ENCODE data around the gene RHOB.
"Not testable (repeated sequence)": the region's sequence is repeated elsewhere in the genome, so short reads cannot be mapped to it uniquely, and the experiment has no call there.

Gene RHOB

DNA sequence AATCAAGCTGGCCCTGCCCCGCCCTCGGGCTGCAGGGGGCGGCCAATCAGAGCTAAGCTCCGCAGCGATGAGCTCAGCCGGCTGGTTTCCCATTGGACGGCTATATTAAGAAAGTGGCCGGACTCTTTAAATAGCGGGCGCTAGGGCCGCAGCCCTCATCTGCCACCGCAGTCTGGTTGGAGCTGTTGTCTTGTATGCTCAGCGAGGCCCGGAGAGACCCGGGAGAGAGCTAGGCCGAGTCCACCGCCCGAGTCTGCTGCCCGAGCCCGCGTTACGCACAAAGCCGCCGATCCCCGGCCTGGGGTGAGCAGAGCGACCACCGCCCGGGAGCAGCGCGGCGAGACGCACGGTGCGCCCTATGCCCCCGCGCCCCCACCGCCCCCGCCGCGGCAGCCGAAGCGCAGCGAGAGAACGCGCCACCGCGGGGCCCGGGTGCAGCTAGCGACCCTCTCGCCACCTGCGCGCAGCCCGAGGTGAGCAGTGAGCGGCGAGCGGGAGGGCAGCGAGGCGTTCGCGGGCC, at the start of gene RHOB:
RHOB (plus strand) TSS at position 158 of the 520 bp plus-strand sequence. CDS start 392 bp downstream, outside the sequence.
- DNase-seq (ENCODE audit: low spot score) = peak; percentile 95

DNA sequence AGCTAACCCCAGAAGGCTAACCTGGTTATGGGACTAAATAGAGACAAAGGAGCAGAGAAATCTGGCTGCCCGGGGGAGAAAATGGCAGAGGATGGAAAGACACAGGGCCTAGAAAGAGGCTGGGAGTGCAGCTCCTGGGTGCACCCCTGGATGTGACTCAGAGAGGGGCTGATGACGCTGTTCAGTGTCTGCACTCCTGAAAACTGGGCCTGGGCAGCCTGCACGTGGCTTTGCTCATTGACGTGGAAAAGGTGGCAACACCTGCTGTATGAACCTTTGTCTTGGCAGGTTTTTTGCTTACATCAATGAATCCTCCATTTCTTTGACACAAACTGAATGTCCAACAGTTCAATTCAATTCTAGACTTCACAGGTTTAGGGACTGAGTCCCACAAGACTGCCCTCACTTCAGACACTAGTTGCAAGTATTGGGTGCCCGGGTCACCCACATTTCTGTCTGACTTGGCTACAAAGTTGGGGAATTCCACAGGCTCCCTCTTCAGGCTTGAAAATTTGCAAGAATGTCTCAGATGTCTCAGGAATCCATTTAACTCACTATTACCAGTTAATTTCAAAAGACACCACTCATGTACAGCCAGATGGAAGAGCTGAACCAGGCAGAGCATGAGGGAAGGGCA, 48.9 kb upstream of the RHOB start:
- DNase-seq (ENCODE audit: low spot score) = no peak

DNA sequence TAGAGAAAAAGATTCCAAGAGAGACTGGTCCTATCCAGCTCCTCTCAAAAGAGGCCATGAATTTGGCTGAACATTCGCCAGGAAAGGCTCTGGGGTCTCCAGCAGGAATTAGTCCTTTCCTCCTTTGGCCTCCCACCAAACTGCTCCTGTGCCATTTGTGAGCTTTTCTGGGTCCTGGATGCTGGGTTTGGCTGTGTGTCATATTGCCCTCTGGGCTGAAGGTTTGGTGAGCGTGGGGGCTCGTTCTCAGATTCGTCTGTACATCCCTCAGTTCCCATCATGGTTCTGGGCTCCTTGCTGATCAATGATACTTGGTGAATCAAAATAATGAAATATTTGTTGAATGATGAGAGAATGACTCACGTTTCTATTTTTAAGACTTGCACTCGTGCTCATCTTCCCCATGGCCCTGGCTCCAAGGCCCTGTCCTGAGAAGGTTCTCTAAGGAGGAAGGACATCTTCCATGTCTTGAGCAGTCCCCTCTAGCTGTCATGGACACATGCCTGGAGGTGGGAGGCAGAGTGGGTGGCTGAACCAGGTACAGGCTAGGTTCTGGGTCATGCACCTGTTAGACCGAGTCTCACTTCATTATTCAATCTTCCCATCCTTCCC, 47.8 kb upstream of the RHOB start:
- DNase-seq (ENCODE audit: low spot score) = no peak

DNA sequence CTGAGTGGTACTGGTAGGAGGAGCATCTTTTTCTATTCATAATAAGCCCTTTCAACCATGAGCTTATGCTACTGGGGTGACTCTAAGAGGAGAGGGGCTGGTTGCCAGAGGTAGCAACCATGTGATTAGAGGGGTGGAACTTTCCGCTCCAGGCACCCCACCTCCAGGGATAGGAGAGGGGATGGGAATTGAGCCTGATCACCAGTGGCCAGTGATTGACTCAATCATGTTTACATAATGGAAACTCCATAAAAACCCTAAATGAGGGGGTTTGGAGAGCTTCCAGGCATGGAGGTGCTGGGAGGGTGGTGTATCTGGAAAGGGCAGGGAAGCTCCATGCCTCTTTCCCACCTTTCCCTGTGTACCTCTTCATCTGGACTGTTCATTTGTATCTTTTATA, 46.6 kb upstream of the RHOB start:
- no peak for DNase-seq (ENCODE audit: low spot score)

DNA sequence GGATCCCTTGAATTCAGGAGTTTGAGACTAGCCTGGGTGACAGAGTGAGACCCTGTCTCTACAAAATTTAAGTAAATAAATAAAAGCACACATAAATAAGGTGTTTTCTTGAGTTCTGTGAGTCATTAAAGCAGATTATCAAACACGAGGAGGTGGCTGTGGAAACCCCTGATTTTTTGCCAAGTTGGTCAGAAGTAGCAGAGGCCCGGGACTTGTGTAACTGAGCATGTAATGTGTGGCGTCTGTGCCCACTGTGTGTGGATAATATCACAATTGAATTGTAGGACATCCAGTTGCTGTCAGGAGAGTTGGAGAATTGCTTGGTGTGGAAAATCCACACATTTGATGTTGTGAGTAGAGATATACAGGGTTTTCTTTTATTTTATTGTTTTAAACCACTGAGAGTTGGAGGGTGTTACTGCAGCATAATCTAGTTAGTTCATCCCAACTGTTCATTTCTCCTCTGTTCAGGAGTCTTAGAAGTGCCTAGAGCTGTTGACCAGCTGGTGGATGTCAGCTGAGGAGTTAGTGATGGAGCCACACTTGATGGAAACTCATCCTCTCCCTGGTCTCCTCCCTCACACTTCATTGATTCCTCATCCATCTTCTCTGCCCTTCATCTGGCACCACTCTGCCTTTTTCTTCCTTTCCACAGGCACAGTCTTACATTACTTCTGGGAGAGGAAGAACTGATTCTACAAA, 45.9 kb upstream of the RHOB start:
- DNase-seq (ENCODE audit: low spot score) = no peak

DNA sequence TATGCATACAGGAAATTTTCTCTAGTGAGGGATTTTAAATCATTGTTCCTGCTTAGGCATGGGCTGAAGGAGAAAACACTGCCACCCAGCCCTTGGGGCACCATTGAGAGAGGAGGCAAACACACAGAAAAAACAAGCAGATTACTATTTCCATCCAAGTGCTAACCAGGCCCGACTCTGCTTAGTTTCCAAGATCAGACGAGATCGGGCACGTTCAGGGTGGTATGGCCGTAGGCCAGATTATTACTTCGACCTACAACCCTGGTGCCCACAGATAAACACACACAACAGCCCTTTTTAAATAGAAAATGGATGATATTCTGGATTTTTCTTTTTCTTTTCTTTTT, 45.4 kb upstream of the RHOB start:
- no peak for DNase-seq (ENCODE audit: low spot score)

DNA sequence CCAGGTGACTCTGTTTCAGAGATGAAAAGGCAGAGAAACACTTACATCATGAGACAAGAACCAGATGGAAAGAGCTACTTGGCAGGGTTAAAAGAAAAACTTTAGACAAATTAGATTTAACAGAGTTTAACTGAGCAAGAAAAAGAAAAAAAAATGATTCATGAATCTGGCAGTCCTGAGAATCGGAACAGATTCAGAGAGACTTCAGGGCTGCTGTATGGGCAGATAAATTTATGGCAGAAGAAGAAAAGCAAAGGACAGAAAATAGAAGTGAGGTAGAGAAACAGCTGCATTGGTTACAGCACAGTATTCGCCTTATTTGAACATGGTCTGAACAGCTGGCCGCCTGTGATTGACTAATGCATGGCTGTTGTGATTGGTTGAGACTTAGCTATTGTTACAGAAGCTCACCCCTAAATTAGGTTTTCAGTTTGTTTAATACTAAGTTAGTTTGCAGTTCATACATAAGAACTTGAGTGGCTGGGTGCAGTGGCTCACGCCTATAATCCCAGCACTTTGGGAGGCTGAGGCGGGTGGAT, 43.0 kb upstream of the RHOB start:
- DNase-seq (ENCODE audit: low spot score) = no peak

DNA sequence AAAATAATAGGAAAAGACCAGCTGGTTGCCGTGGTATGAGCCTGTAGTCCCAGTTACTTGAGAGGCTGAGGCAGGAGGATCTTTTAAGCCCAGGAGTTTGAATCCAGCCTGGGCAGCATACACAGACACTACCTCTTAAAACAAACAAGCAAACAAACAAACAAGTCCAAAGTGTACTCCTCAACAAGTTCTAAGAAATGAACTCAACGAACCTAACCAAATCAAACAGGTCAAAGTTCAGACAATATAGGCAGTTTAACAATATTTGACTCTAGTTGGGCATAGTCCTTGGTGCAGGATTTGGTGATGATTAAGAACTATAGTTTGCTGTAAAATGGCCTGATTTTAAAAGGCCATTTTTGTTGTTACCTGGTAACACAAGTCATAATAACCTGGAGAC, 41.9 kb upstream of the RHOB start:
- DNase-seq (ENCODE audit: low spot score) = no peak

DNA sequence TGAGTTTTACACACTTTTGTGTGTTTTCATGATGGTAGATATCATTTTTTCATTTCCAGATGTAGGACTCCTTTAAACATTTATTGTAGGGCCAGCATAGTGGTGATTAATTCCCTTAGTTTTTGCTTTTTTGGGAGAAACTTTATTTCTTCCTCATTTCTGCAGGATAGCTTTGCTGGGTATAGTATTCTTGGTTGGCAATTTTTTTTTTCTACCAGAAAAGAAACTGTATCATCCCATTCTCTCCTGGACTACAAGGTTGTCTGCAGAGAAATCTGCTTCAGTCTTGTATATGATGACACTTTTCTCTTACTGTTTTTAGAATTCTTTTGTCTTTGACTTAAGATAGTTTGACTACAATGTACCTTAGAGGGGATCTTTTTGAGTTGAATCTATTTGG, 37.8 kb upstream of the RHOB start:
- no peak for DNase-seq (ENCODE audit: low spot score)

DNA sequence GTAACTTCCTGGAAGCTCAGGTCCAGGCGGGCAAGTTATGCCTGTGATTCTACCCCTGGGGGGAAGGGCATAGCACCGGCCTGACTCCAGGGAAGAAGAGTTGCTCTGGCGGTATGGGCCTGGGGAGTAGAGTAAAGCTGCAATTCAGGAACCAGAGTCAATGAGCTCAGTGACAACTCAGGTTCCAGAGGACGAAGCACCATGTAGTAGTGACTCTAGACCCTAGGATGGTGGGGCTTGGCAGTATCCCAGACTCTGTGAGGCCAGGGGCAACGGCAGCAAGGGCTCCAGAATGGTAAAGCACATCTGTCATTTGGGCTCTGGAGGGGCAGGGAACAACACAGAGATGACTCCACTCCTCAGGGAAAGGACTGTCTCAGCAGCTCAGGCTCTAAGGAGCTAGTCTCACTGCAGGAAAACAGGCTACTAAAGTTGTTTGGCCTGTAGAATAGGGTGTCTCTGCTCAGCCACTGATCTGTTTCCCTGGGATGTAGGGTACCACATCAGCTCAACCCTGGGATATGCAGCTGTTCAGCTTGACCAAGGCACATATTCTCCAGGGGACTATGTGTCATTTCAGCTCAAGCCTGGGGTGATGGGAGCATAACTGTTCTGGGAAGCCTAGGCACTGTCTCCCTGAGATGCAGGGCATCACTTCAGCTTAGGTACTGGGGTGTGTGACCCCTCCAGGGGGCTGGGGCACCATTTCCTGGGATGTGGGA, 36.2 kb upstream of the RHOB start:
- no peak for DNase-seq (ENCODE audit: low spot score)

DNA sequence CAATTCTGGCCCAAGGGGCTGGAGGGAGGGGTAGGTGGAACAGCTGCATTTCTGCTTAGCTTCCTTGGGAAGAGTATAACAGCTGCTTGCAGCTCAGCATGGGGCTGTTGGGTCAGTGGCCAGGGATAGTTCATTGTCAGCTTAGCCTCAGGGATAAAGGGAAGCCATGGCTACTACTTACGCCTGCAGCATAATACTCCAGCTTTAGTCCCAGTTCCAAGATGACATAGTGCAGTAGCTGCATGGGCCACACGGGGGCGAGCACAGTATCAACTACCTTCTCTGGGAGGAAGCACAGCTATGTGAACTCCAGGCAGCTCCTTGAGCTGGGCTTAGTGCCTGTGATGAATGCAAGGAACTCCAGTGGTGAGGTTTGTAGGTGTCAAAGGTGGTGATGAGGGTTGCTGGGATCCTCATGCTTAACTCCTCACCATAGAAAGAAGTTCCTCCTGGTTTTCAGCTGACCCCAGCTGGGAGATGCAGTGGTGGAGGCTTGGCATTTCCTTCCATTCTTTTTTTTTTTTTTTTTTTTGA, 35.4 kb upstream of the RHOB start:
- DNase-seq (ENCODE audit: low spot score) = peak; percentile 71

DNA sequence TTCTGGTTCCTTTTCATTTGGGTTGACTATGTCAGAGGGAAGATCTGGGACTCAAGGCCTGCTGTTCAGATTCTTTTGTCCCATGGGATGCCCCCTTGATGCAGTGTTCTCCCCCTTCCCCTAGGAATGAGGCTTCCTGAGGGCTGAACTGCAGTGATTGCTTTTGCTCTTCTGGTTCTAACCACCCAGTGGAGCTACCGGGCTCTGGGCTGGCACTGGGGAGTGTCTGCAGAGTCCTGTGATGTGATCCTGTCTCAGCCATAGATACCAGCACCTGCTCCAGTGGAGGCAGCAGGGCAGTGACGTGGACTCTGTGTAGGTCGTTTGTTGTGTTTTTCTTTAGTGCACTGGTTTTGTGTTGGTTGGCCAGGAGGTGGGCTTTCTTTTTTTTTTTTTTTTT, 32.1 kb upstream of the RHOB start:
- no peak for DNase-seq (ENCODE audit: low spot score)

DNA sequence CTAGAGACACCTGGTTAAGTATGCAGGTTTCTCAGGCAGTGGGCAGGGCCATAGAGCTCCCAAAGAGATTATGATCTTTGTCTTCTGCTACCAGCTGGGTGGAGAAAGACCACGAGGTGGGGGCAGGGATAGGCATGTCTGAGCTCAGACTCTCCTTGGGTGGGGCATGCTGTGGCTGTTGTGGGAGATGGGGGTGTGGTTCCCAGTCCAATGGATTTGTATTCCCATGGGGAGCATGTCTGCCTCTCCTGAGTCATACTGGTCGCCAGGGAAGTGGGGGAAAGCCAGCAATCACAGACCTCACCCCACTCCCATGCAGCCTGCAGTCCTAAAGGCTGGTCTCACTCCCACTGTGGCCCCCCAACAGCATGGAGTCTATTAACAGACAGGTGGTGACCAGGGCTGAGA, 31.4 kb upstream of the RHOB start:
- no peak for DNase-seq (ENCODE audit: low spot score)

DNA sequence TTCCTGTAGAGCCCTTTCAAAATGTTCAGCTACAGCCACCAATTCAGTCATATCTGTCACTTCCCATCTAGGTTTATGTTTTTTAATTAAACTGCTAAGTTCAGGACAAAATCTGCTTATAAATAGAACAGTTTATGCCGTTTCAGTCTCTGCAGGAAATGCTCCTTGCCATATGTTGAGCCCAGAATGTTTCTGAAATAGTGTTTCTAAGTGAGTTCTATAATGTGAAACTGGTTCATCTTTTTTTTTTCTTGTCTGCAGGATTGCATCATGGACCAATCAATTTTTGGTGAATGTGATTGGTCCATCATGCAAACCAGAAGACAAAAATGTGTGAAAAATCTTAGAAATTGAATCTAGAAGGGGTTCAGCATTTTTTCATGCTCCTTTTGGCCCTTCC, 30.2 kb upstream of the RHOB start:
- DNase-seq (ENCODE audit: low spot score) = no peak

DNA sequence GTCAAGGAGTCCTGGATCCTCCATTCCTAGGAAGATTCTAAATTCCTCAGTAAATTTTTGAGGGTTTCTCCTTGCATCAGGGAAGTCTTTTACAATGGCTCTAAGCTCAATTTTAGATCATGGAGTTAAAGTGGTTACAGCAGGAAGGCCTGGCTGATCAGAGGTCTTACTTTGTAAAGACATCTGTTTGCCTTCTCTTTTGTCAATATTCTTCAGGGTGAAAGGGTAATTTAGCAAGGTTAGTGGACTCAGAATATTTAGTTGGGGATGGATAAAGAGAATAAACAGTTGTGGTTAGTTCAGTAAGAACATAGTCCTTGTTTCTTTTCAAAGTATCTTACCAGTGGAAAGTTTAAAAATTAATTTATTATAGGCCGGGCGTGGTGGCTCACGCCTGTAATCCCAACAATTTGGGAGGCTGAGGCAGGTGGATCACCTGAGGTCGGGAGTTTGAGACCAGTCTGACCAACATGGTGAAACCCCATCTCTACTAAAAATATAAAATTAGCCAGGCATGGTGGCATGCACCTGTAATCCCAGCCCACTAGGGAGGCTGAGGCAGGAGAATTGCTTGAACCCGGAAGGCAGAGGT, 29.5 kb upstream of the RHOB start:
- not testable (repeated sequence) for DNase-seq (ENCODE audit: low spot score)

DNA sequence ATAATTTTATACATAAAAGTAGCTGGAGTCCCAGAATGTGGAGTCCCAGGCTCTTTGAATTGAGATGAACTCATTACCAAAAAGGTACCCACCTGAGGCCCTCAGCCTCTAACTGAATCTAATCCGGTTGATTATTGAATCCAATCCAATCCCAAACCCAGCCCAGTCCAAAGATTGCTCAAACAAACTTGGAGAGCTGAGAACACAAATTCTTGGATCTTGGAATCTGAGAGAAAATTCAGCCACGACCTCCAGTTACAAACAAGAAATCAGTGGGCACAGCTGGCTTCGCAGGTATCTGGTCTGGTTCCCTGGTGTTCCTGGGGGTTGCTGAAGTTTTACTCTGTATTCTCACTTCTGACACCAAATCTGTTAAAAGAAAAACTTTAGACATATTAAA, 28.4 kb upstream of the RHOB start:
- DNase-seq (ENCODE audit: low spot score) = no peak

DNA sequence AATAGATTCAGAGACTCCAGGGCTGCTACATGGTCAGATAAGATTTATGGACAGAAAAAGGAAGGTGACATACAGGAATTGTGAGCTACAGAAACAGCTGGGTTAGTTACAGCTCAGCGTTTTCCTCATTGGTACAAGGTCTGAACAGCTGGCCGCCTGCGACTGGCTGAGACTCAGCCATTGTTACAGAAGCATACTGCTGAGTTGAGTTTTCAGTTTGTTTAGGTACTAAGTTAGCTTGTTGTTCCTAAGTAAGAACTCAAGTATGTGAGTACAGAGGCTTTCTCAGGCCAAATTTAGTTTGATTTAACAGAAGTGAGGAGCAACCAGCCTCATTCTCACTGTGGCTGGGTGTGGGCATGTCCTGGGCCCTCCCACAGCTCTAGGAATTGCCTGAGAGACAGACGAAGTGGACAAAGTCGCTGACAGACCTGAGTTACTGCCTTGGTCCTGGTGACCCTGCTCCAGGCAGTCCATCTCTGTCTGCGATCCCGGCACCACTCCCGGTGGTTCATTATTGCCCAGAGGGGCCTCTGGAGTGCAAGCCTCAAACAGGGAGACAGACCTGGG, 27.8 kb upstream of the RHOB start:
- DNase-seq (ENCODE audit: low spot score) = no peak

DNA sequence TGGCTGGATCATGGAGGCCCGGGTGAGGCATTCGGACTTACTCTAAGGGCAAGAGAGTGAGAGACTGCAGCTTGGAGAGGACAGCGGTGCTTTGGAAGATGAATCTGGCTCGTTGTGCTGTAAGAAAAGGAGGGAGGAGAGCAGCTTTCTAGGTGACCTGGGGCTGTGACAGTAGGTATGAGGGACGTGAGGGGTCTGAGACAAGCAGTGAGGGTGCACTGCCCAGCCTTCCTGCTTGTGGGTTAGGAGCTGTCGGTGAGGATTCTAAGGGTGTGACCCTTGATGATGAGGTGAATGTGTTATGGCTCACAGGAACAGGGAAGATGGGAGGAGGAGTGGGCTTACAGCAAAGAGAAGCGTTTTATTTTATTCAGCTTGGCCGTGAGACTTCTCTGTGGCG, 27.1 kb upstream of the RHOB start:
- DNase-seq (ENCODE audit: low spot score) = no peak

DNA sequence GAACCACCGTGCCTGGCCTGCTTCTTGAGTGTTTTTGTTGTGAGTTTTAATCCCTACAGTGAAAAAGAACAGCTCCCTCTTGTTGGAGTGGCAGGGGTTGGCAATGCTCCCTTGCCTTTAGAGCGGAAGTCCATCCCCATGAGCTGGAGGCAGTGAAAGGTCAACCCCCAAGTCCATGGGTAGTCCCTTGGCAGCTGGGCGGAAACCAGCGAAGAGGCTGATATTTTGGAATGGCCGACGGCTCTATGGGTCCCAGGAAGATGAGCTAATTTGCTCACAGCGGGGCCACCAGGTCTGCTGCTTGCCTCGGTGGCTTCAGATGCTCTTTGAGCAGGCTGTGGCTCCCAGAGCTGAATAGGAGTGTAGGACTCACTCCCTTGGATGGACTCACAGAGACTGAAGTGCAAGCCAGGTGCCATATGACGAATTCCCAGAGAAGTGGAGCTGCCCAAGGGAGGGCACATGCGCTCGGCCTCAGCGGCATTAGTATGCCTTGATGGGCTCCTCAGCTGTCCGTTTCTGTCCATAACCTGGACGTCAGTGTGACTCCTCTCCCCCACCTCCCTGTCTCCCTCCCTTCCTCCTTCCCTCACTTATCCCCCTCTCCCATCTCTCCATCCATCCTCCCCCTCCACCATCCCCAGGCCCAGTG, 25.4 kb upstream of the RHOB start:
- no peak for DNase-seq (ENCODE audit: low spot score)

DNA sequence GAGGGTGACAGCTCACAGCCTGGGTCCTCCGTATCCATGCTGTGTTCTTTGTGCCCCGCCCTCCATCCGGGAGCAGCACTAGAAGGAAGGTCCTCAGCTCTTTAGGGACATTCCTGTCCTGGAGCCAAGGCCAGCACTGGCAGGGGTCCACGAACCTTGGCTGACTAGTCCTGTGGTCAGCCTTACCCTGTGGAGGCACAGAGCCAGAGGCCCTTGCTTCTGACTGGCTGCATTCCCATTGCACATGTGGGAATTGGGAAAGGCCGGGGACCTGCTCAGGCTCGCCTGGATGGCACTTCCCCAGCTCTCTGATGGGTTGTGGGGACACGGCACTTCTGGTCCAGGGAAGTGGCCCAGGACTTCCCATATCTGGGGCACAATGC, 24.9 kb upstream of the RHOB start:
- no peak for DNase-seq (ENCODE audit: low spot score)
